ENCODE results near the gene ZBED2.

DNA sequence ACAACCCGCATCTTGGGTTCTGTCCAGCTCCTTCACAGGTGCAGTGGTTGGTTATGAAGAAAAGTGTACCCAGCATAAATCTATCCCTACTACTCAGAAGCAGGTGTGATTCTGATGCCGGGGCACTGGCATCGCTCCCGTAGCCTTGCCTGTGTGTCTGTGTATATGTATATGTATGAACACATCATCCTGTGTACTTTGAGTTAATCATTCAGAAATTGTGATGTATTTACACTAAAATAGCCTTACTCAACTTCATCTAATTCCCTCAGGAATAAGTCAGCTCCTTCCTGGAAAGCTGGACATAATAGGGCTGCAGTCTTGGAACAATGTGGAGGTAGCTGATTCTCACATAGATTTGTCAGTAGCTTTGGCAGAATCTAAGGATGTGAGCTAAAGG is 6.7 kb upstream of the ZBED2 start:
- TF ChIP-seq, protein P1, sequence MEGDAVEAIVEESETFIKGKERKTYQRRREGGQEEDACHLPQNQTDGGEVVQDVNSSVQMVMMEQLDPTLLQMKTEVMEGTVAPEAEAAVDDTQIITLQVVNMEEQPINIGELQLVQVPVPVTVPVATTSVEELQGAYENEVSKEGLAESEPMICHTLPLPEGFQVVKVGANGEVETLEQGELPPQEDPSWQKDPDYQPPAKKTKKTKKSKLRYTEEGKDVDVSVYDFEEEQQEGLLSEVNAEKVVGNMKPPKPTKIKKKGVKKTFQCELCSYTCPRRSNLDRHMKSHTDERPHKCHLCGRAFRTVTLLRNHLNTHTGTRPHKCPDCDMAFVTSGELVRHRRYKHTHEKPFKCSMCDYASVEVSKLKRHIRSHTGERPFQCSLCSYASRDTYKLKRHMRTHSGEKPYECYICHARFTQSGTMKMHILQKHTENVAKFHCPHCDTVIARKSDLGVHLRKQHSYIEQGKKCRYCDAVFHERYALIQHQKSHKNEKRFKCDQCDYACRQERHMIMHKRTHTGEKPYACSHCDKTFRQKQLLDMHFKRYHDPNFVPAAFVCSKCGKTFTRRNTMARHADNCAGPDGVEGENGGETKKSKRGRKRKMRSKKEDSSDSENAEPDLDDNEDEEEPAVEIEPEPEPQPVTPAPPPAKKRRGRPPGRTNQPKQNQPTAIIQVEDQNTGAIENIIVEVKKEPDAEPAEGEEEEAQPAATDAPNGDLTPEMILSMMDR (IDR thresholded peaks at IDR 0.05), result no peak
- TF ChIP-seq POLR2AphosphoS5 (IDR thresholded peaks at IDR 0.05), result no peak
- TF ChIP-seq POLR2A (IDR thresholded peaks at IDR 0.05), result no peak
